T-helper 2 cell treated with Interferon-gamma antibody and Interleukin-4, amounts not matched to agents 5 μg/mL and 100 μg/mL, for 36 hours (primary cell): Measurements from ENCODE around the gene HERC4.
"Not testable (repeated sequence)": the region's sequence is repeated elsewhere in the genome, so short reads cannot be mapped to it uniquely, and the experiment has no call there.

ENCODE experiments used
- DNase-seq: peaks from one replicate; pipeline ENCODE4 v3.0.0; 2021; ENCODE audit warnings: low spot score
- H3K27ac Mint-ChIP-seq: one replicate; pipeline ENCODE4 v1.8.0; 2021; ENCODE audit warnings: mild to moderate bottlenecking, mixed read lengths
- H3K27me3 Mint-ChIP-seq: one replicate; pipeline ENCODE4 v1.8.0; 2021; ENCODE audit warnings: low read depth, mixed read lengths
- H3K36me3 Mint-ChIP-seq: one replicate; pipeline ENCODE4 v1.8.0; 2021; ENCODE audit warnings: low read depth, mixed read lengths
- H3K4me1 Mint-ChIP-seq: one replicate; pipeline ENCODE4 v1.8.0; 2021; ENCODE audit warnings: low read depth, mixed read lengths
- H3K4me3 Mint-ChIP-seq: one replicate; pipeline ENCODE4 v1.8.0; 2022; ENCODE audit warnings: mild to moderate bottlenecking, moderate library complexity, mixed read lengths
- H3K9me3 Mint-ChIP-seq: one replicate; pipeline ENCODE4 v1.8.0; 2021; ENCODE audit warnings: mixed read lengths

HERC4 gene

GRCh38 chr10:67884313-67884841, 190.7 kb downstream of the HERC4 start, which contains the start of gene SIRT1:
TSS of gene SIRT1 (plus strand) at chr10:67884656. CDS start at chr10:67884722, 66 bp downstream.
- peaks cover 3% of the 10 kb centered on the region for H3K27me3 Mint-ChIP-seq
- H3K4me3 Mint-ChIP-seq, result peak within 1 kb of the TSS; percentile 94
- H3K27ac Mint-ChIP-seq, result peak within 1 kb of the TSS; percentile 95

GRCh38 chr10:67883710-67884312, 191.3 kb downstream of the HERC4 start:
- Mint-ChIP-seq H3K27ac (peak overlapping the region; percentile 93), H3K36me3 (peaks cover 22% of the 10 kb centered on the region), H3K9me3 (no peaks in the 10 kb centered on the region), H3K4me1 (peaks cover 24% of the 10 kb centered on the region), H3K4me3 (peak overlapping the region; percentile 89), H3K27me3 (peaks cover 3% of the 10 kb centered on the region)
- DNase-seq, result no peak

More at GRCh38 chr10:67884313-67884841, 190.7 kb downstream of the HERC4 start, which contains the start of gene SIRT1:
- no peaks in the 10 kb centered on the region for H3K9me3 Mint-ChIP-seq
- peak; percentile 92 for DNase-seq
- peaks cover 27% of the 10 kb centered on the region for H3K4me1 Mint-ChIP-seq
- H3K36me3 Mint-ChIP-seq, result peaks cover 28% of the 10 kb centered on the region

GRCh38 chr10:67878133-67878532, 196.9 kb downstream of the HERC4 start:
- no peak overlapping the region for H3K4me3 Mint-ChIP-seq
- no peaks in the 10 kb centered on the region for H3K36me3 Mint-ChIP-seq
- DNase-seq, result no peak
- H3K27me3 Mint-ChIP-seq, result peaks cover 3% of the 10 kb centered on the region
- no peaks in the 10 kb centered on the region for H3K4me1 Mint-ChIP-seq
- H3K27ac Mint-ChIP-seq, result no peak overlapping the region
- H3K9me3 Mint-ChIP-seq, result no peaks in the 10 kb centered on the region

GRCh38 chr10:67877421-67877820, 197.7 kb downstream of the HERC4 start:
- not testable (repeated sequence) for H3K36me3 Mint-ChIP-seq, H3K4me1 Mint-ChIP-seq, H3K9me3 Mint-ChIP-seq, H3K27me3 Mint-ChIP-seq, H3K4me3 Mint-ChIP-seq, DNase-seq, H3K27ac Mint-ChIP-seq

- no peaks in the 10 kb centered on the region for H3K9me3 Mint-ChIP-seq
- H3K4me3 Mint-ChIP-seq, result no peak overlapping the region
- no peaks in the 10 kb centered on the region for H3K36me3 Mint-ChIP-seq
- H3K27ac Mint-ChIP-seq, result no peak overlapping the region
- H3K4me1 Mint-ChIP-seq, result no peaks in the 10 kb centered on the region
- no peak for DNase-seq
- no peaks in the 10 kb centered on the region for H3K27me3 Mint-ChIP-seq
Observed at GRCh38 chr10:67875340-67876238, 199.5 kb downstream of the HERC4 start.
